HG02943 (cell line): ENCODE results near the gene DNAH2.
"Not testable (repeated sequence)": the region's sequence is repeated elsewhere in the genome, so short reads cannot be mapped to it uniquely, and the experiment has no call there.

Experiments
- ATAC-seq: cut with Tn5 transposase; IDR thresholded peaks from one replicate; pipeline ENCODE4 v1.9.1; 2021; ENCODE audit warnings: mild to moderate bottlenecking, low read depth, moderate library complexity; ENCODE audit not compliant: unreplicated experiment

DNAH2 gene

DNA sequence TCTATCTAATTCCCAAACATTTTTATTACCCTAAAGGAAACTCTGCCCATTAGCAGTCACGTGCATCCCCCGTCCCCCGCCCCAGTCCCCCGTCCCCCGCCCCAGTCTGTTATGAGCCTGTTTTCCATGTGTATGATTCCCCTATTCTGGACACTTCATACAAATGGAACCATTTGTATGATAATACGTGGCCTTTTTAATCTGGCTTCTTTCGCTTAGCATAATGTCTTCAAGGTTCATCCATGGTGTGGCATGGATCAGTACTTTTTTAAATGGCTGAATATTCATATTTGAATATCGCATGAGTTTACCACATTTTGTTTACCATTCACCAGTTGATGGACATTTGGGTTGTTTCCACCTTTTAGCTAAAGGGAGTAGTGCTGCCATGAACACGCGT lies 49.5 kb downstream of the DNAH2 start:
- no peak for ATAC-seq

DNA sequence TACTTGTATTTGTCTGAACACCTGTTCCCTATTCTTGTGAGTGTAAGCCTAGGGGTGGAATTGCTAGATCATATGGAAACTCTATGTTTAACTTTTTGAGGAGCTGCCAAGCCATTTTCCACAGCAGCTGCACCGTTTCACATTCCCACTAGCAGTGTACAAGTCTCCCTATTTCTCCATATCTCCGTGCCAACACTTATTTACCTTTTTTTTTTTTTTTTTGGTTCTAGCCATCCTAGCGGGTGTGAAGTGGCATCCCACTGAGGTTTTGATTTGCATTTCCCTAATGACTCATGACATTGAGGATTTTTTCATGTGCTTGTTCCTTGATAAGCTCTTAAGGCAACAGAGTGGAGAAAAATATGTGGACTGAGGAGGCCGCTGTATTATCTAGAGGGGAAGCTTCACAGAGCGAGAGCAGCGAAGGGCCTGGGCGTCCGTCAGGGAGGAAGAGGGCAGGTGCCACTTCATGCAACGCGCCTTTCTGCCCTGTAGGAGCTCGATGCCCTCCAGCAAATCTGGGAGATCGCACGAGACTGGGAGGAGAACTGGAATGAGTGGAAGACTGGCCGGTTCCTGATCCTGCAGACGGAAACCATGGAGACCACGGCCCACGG lies 50.0 kb downstream of the DNAH2 start:
- no peak for ATAC-seq

DNA sequence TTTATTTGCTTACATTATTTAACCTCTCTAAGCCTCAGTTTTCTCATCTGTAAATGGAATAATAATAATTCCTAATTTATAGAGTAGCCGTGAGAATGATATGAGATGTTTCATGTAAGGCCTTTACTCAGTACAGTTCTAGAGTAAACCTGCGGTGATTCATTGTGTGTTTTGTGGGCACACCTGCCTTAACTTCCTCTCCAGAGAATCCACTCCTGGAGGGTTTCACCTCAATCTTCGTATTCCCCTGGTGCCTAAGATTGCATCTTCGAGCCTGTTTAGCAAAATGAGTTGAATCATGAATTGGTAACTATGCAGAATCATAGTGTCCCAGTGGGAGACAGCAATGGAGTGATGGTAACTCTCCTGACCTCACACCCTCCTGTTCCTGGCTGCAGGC lies 52.3 kb downstream of the DNAH2 start:
- ATAC-seq, result no peak

DNA sequence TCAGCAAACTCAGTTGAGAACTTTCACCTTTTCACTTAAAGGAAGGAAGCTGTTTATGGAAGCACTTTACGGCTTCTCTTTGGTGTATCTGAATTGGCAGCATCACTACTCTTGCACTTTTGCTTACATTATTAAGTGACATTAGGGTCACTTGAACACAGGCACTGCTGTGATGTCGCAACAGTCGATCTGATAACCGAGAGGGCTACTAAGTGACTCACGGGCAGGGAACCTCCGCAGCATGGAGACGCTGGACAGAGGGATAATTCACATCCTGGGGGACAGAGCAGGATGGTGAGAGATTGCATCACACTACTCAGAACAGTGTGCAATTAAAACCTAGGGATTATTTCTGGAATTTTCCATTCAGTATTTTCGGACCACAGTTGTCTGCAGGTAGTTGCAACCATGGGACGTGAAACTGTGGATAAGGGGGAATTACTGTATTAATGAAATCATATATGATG lies 56.5 kb downstream of the DNAH2 start:
- ATAC-seq, result no peak

DNA sequence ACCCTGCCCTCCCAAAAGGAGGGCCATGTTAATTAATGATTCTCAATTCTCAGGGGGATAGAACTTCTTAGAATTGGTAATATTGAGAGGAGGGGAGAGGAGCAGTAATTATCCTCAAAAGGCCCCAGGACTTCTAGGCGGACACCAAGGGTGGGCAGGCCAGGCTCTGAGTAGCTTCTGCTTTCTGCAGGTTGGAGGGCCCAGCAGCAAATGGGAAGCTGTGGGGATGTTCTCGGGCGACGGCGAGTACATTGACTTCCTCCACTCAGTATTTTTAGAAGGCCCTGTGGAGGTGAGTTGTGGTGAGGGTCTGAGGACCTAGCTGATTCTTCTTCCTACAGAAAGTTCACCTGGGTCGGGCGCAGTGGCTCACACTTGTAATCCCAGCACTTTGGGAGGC lies 57.5 kb downstream of the DNAH2 start:
- no peak for ATAC-seq

DNA sequence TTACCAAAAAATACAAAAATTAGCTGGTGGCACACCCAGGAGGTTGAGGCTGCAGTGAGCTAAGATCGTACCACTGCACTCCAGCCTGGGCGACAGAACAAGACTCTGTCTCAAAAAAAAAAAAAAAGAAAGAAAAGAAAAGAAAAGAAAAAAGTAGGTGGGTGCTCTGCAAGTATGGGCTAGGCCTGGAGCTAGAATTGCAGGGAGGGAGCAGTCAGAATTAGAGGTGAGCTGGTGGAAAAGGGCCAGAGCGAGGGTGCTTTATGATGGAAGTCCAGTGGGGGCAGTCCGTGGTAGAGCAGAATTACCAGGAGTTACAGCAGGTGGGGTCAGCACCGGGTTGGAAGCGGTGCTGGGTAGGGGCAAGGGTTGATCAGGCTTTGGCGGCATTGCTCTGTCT lies 59.5 kb downstream of the DNAH2 start:
- ATAC-seq, result no peak

DNA sequence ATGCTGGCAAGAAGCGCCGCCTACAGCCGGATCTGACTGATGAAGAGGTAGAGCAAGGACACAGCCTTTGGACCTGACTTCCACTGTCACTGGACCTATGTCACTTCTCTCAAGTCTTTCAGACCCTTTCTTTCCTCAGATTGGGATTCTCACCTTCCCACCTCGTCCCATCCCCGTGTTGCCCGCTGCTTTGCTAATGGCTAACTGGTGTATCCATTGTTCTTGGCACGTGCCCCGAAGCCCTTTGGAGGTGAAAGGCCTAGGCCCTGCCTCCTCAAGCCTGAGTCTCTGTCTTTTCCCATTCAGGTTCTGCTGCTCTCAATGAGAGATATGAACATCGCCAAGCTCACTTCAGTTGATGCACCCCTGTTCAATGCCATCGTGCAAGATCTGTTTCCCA lies 63.2 kb downstream of the DNAH2 start:
- no peak for ATAC-seq

DNA sequence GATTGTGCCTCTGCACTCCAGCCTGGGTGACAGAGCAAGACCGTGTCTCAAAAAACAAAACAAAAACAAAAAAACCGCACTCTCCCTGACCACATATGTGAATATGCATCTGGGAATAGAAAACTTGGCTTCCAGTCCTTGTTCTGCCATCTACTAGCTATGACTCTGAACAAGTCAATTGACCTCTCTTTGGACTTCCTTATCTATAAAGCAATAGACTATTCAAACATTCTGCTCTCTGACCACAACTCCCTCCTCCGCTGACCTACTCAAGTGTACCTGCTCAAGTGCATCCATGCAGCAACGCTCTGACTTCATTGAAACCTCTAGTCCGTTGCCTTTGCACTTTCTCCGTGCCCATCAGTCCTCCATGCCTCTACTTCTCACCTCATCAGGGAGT lies 63.9 kb downstream of the DNAH2 start:
- ATAC-seq, result no peak

DNA sequence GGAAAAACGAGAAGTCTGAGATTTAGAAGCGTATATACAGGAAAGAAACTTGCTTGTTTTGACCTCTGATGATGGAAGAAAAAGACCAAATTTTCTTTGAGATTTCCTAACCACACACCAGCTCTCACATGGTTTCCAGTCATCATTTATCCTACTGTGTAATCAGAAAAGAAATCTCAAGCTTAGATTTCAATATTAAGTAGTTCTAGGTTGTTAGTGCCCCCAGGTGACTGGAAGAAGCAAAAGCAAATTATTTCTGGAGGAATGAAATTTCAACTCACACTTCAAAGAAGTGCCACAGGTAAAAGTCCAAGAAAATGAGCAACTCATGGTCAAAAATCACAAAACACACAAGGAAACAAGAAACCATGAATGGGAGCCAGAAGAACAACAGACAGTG lies 64.7 kb downstream of the DNAH2 start:
- ATAC-seq, result no peak

DNA sequence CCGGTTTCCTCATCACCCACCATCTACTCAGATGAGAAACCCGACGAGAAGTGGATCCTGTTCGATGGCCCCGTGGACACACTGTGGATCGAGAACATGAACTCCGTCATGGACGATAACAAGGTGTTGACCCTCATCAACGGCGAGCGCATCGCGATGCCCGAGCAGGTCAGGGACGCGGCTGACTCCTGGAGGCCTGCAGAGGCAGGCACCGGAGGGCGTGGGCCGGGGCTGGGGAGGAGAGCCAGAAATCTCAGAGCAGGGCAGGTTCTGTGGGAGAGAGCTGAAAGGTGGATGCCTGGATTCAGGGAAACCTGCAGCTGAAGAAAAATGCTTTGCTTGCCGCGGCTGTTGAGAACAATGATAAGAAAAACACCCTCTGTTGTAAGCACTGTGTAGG lies 69.3 kb downstream of the DNAH2 start:
- no peak for ATAC-seq

DNA sequence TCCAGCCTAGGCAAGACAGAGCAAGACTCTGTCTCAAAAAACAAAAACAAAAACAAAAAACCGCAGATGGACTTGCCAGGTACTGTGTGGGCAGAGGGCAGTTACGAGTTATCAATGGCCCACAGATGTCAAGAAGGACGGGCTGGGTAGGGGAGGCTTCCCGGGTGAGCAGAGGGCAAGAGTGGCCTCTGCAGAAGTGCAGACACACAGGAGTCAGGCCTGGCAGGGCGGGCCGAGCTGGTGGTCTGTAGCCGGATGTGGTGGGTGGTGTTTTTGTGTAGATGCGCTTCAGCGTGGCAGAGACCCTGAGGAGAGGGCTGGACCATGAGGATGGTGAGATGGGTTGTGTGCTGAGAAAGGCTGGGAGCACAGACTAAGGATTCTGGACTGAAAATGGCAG lies 71.6 kb downstream of the DNAH2 start:
- no peak for ATAC-seq

DNA sequence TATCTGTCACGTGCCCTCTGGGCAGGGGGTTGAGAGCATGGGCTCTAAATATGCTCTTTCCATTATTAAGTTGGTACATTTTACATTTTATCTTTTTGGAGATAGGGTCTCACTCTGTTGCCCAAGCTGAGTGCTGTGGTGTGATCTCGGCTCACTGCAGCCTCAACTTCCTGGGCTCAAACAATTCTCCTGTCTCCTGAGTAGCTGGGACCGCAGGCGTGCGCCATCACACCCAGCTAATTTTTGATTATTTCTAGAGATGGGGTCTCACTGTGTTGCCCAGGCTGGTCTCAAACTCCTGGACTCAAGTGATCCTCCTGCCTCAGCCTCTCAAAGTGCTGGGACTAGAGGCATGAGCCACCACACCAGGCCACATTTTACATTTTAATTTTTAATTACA lies 72.6 kb downstream of the DNAH2 start:
- ATAC-seq, result no peak

DNA sequence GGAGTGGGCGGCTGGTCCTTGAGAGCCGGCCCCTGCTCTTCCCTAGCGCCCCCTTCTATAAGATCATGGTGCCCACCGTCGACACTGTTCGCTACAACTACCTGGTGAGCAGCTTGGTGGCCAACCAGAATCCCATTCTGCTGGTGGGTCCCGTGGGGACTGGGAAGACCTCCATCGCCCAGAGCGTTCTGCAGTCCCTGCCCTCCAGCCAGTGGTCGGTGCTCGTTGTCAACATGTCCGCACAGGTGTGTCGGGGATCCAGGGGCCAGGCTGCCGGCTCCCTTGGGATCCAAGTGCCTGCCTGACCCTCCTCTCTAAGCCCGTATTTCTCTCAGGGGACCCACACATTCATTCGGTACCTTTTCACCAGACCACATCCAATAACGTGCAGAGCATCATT lies 75.1 kb downstream of the DNAH2 start:
- no peak for ATAC-seq

DNA sequence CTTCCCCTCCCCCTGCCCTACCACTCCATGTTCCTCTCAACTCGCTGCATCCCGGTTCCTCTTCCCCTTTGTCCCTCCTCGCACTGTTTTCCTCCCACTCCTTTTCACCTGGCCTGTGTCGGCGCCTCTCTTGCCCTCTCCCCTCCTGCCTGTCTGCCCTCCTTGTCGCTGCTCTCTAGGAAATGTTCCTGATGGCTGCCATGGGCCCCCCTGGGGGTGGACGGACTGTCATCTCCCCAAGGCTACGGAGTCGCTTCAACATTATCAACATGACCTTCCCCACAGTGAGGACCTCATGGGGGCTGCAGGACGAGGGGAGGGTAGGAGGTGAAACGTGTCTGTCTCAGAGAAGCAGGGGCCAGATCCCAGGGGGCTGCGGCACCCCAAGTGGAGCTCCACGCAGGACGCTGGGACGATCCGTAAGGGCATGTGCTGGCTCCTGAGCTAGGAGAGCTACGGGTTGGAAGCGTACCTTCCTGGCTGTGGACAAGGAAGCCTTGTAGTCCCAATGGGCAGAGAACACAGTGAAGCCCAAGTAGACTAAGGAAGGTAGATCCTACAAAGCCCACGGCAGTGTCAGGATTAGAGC lies 76.6 kb downstream of the DNAH2 start:
- ATAC-seq, result no peak

DNA sequence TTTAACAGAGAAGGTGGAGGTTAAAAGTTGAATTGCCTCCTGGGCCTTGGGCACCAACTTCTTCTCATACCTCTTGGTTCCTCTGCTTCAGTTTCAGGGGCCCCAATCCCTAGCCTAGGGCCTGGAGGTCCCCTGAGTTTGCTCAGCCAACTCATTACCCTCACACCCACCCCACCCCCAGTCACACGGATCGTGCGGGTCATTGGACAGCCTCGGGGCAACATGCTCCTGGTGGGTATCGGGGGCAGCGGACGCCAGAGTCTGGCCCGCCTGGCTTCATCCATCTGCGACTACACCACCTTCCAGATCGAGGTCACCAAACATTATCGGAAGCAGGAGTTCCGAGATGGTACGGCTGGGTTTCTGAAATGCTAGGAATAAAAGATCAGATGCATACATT lies 80.4 kb downstream of the DNAH2 start:
- no peak for ATAC-seq

DNA sequence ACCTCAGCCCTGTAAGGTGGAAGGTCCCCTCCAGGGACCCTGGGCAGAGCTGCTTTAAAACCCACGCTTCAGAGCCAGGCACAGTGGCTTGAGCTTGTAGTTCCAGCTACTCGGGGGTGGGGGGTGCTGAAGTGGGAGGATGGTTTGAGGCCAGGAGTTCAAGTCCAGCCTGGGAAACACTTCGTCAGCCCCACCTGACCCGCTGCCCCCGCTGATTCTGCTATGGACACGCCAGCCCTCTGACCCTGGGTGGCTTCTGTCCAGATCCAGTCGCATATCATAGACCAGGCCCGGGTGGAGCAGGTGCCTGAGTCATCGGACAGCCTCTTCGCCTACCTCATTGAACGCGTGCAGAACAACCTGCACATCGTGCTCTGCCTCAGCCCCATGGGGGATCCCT lies 81.3 kb downstream of the DNAH2 start:
- ATAC-seq, result no peak

DNA sequence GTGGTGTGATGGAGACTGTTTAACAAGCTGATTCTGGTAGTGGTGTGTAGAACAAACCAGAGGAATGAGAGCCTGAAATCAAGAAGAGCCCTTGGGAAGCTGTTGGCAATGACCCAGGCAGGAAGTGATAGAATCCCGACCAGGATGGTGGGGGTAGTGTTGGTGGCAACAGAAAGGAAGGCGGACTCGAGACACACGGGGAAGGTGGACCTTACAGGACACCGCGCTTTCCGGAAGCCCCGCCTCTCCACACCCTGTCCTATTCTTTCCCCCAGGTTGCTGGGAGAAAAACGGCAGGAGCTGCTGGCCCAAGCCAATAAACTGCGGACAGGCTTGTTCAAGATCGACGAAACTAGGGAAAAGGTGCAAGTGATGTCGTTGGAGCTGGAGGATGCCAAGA lies 86.4 kb downstream of the DNAH2 start:
- no peak for ATAC-seq

DNA sequence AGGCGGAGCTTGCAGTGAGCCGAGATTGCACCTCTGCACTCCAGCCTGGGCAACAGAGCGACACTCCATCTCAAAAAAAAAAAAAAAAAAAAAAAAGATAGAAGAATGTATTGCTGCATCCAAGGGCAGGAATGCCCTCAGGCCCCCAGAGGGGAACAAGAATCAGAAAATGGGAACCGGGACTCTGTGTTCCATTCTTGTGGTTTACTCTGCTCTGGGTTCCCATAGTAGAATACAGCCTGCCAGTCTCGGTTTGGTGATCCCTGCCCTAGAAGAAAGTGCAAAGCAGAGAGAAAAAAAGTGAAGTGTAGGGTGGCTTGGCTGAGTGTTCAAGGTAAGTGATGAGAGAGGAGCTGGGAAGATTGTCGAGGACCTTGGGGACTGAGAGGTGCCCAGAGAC lies 89.0 kb downstream of the DNAH2 start:
- no peak for ATAC-seq

DNA sequence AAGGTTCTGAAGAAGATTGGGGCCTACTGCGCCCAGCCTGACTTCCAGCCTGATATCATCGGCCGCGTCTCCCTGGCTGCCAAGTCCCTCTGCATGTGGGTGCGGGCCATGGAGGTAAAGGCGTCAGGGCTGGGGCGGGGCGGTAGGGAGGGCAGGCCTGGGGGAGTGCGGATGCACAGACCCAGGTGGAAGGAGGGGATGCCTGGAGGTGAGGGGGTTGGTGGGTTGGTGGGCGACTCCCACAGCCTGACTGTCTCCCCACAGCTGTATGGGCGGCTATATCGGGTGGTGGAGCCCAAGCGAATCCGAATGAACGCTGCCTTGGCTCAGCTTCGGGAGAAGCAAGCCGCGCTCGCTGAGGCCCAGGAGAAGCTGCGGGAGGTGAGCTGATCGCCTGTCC lies 89.7 kb downstream of the DNAH2 start:
- ATAC-seq, result no peak

DNA sequence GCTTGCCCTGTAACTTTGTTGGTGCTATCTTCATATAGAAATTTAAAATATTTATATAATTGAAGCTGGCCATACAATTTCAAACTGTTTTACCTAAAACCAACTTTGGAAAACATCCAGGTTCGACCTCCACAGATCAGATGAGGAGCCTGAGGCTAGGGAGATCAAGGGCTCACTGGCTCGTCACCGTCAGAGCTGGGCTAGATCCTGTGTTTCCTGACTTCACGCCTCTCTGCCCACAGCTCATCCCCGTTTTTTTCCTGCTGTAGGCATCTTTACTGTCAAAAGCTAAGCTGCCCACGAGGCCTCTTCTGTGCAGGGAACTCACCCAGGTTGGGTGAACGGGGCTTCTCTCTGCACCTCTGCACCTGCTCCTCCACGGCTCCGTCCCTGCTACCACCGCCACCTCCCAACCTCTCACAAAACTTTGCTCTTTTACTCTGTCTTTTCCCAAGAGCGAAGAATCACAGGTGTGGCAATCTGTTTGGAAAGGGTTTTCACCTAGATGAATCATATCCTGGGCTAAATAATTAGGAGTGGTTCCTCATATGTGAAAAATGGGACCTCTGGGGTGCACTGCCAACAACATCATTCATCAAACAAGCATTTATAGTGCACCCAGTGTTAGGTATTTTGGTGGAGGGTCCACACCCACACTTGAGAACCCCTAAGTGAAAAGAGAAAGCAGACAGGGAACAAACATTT lies 91.7 kb downstream of the DNAH2 start:
- no peak for ATAC-seq

DNA sequence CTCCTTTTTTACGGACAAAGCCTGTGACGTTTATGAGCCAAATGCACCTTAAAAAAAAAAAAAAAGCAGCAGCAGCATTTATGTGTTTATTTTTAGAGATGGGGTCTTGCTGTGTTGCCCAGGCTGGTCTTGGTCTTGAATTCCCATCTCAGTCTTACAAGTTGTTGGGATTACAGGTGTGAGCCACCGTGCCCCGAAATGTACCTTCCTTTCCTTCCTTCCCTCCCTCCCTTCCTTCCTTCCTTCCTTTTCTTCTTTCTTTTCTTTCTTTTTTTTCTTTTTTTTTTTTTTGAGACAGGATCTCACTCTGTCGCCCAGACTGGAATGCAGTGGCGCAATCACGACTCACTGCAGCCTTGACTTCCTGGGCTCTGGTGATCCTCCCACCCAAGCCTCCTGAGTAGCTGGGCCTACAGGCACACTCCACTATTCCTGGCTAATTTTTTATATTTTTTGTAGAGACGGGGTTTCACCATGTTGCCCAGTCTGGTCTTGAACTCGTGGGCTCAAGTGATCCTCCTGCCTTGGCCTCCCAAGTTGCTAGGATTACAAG lies 92.3 kb downstream of the DNAH2 start:
- ATAC-seq, result not testable (repeated sequence)

DNA sequence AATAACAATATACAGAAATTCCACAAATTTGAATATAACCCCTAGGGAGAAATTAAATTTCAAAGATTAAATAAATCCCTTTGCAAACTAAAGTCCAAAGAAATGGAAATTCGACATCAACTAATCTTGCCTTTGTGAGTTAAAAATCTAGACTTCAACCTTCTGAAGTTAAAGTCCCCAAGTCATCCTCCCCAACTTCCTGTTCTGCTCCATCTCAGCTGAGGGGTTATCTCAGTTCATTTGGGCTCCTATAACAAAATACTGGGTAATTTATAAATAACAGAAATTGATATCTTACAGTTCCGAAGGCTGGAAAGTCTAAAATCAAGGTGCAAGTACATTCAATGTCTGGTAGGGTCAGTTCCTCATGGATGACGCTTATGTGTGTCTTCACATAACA lies 93.7 kb downstream of the DNAH2 start:
- ATAC-seq, result no peak
